PC-3 (cell line): Measurements from ENCODE around the gene PAMR1. TPM values are rescaled to one million over a fixed set of nuclear protein-coding genes. Genes with fewer than 3 reads are reported as not detected.

Experiments
- ATAC-seq: fragments of 200-7000 bp; cut with Tn5 transposase; 2 replicates; pipeline ENCODE4 v1.9.1; 2020; ENCODE audit warnings: mild to moderate bottlenecking, moderate library complexity
- BruUV-seq: library from RNA; stranded (reverse); fragments of 400-500 nt; replicated peaks from 2 replicates; lab custom pipeline; 2021; lab: Mats Ljungman, UMichigan
- CTCF ChIA-PET: fragments of 300-600 bp; sonication (Branson Sonifier 250); formaldehyde crosslinking; loops from one replicate; lab custom pipeline; 2022; ENCODE audit warnings: antibody characterized with exemption; lab: Charles Lee
- POLR2A ChIA-PET: fragments of 300-600 bp; sonication (Branson Sonifier 250); formaldehyde crosslinking; loops from one replicate; lab custom pipeline; 2022; ENCODE audit warnings: antibody characterized with exemption; ENCODE audit not compliant: unreplicated experiment; lab: Charles Lee
- DNase-seq: peaks from one replicate; pipeline ENCODE4 v3.0.0-alpha.2; 2015
- H2AFZ ChIP-seq: fragments of 300-600 bp; sonication (generic); 2 replicates; pipeline ENCODE4 v1.6.0; 2016; ENCODE audit warnings: antibody characterized with exemption, low read length
- H3F3A ChIP-seq: fragments of 300-600 bp; sonication (generic); one replicate; pipeline ENCODE4 v1.6.0; 2017; ENCODE audit warnings: antibody characterized with exemption, low read length, control low read depth, mild to moderate bottlenecking; ENCODE audit not compliant: unreplicated experiment
- H3K27ac ChIP-seq: fragments of 300-600 bp; sonication (generic); 2 replicates; pipeline ENCODE4 v1.5.1; 2016; ENCODE audit warnings: mild to moderate bottlenecking, low read length
- H3K27me3 ChIP-seq: fragments of 300-600 bp; sonication (generic); 2 replicates; pipeline ENCODE4 v1.6.1; 2016; ENCODE audit warnings: low read length, mixed read lengths
- H3K36me3 ChIP-seq: fragments of 300-600 bp; sonication (generic); 2 replicates; pipeline ENCODE4 v1.6.1; 2016; ENCODE audit warnings: low read depth, mixed run types, low read length, mixed read lengths
- H3K4me1 ChIP-seq: fragments of 300-600 bp; sonication (generic); 2 replicates; pipeline ENCODE4 v1.5.1; 2016; ENCODE audit warnings: low read length; ENCODE audit not compliant: insufficient read depth
- H3K4me2 ChIP-seq: fragments of 300-600 bp; sonication (generic); 2 replicates; pipeline ENCODE4 v1.6.0; 2016; ENCODE audit warnings: low read length
- H3K4me3 ChIP-seq: fragments of 300-600 bp; sonication (generic); 2 replicates; pipeline ENCODE4 v1.5.1; 2016; ENCODE audit warnings: mild to moderate bottlenecking, low read length, mixed read lengths
- H3K79me2 ChIP-seq: fragments of 300-600 bp; sonication (generic); 2 replicates; pipeline ENCODE4 v1.6.1; 2017; ENCODE audit warnings: low read length, mixed read lengths
- H3K9ac ChIP-seq: fragments of 300-600 bp; sonication (generic); 2 replicates; pipeline ENCODE4 v1.6.0; 2016; ENCODE audit warnings: mild to moderate bottlenecking, low read length
- H3K9me2 ChIP-seq: fragments of 300-600 bp; sonication (generic); replicated peaks from 2 replicates; pipeline ENCODE4 v1.6.1; 2016; ENCODE audit warnings: mixed run types, low read length, mixed read lengths
- H3K9me3 ChIP-seq: fragments of 300-600 bp; sonication (generic); 2 replicates; pipeline ENCODE4 v1.6.1; 2016; ENCODE audit warnings: low read length, mixed read lengths
- H4K20me1 ChIP-seq: fragments of 300-600 bp; sonication (generic); 2 replicates; pipeline ENCODE4 v1.6.1; 2016; ENCODE audit warnings: low read length, mixed read lengths
- EZH2 ChIP-seq: fragments of 300-600 bp; sonication (generic); IDR thresholded peaks from one replicate; pipeline ENCODE4 v1.6.1; 2017; ENCODE audit warnings: antibody characterized with exemption, mild to moderate bottlenecking, low read length; ENCODE audit not compliant: unreplicated experiment
- EZH2phosphoT487 ChIP-seq: fragments of 300-600 bp; sonication (generic); IDR thresholded peaks from 2 replicates; pipeline ENCODE4 v1.6.1; 2018; ENCODE audit warnings: mild to moderate bottlenecking, antibody characterized with exemption, low read length, borderline replicate concordance
- intact Hi-C: fragments of 100-400 bp; cut with micrococcal nuclease; formaldehyde crosslinking; loops from 2 replicates; pipeline ENCODE4 v1.9.0; 2023
- total RNA-seq: library from RNA; depleted of rRNA; stranded (reverse); fragments of >200 nt; gene quantifications from 2 replicates; pipeline ENCODE4 v1.2.3, GENCODE V29; 2014
- TF ChIP-seq, protein P1 (sequence below): fragments of 300-600 bp; sonication (generic); conservative IDR thresholded peaks from 2 replicates; pipeline ENCODE4 v1.5.1; 2017; ENCODE audit warnings: antibody characterized with exemption, low read depth, mild to moderate bottlenecking, low read length

The PAMR1 gene
- total RNA-seq, 1 experiment from 2014 or later = not detected

DNA sequence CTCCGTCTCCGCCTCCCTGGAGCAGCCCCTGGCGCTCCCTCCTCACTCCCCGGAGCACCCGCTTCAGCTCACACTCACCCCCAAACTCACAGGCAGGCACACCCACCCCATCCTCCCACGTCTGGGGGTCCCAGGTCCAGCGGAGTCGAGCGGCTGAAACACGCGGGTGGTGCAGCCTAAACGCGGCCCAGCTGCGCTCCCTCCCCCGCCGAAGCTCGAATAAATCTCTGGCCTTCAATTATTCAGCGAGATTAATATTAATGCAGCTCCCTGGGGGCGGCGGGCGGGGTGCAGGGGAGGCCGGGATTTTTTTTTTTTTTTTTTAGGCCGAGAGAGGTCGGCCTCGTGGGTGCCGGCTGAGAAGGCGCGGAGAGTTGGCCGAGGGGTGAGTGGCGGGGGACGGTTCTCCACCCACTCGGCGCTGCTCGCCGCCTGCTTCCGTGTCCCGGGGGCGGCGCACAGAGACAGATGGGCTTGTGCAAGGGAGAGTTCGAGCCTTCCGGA lies 105.5 kb downstream of the PAMR1 start:
- Histone ChIP-seq H3K27me3 (peaks cover 99% of the 10 kb centered on the region), H3K27ac (no peak overlapping the region), H3K9me3 (no peaks in the 10 kb centered on the region), H3K4me3 (peak overlapping the region; percentile 59; the same call in 1 of the 2 replicates), H2AFZ (0 out of 2 replicates have a peak overlapping the region, but pooled peaks have one; percentile 45), H3F3A (no peaks in the 10 kb centered on the region), H3K36me3 (no peaks in the 10 kb centered on the region), H3K9ac (no peak overlapping the region), H3K4me2 (peak overlapping the region; percentile 81), H3K9me2 (no peaks in the 10 kb centered on the region), H3K79me2 (no peaks in the 10 kb centered on the region), H3K4me1 (0 out of 2 replicates have a peak, but pooled peaks cover 3% of the 10 kb centered on the region), H4K20me1 (no peaks in the 10 kb centered on the region)
- DNase-seq (no peak), ATAC-seq (no peak)
- no TSS peak for BruUV-seq
- CTCF ChIA-PET = no interaction called here
- intact Hi-C loops = no loop called here
- no peak for TF ChIP-seq EZH2phosphoT487
- TF ChIP-seq EZH2 = no peak
- TF ChIP-seq, protein P1, sequence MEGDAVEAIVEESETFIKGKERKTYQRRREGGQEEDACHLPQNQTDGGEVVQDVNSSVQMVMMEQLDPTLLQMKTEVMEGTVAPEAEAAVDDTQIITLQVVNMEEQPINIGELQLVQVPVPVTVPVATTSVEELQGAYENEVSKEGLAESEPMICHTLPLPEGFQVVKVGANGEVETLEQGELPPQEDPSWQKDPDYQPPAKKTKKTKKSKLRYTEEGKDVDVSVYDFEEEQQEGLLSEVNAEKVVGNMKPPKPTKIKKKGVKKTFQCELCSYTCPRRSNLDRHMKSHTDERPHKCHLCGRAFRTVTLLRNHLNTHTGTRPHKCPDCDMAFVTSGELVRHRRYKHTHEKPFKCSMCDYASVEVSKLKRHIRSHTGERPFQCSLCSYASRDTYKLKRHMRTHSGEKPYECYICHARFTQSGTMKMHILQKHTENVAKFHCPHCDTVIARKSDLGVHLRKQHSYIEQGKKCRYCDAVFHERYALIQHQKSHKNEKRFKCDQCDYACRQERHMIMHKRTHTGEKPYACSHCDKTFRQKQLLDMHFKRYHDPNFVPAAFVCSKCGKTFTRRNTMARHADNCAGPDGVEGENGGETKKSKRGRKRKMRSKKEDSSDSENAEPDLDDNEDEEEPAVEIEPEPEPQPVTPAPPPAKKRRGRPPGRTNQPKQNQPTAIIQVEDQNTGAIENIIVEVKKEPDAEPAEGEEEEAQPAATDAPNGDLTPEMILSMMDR = no peak
- POLR2A ChIA-PET = no interaction called here

DNA sequence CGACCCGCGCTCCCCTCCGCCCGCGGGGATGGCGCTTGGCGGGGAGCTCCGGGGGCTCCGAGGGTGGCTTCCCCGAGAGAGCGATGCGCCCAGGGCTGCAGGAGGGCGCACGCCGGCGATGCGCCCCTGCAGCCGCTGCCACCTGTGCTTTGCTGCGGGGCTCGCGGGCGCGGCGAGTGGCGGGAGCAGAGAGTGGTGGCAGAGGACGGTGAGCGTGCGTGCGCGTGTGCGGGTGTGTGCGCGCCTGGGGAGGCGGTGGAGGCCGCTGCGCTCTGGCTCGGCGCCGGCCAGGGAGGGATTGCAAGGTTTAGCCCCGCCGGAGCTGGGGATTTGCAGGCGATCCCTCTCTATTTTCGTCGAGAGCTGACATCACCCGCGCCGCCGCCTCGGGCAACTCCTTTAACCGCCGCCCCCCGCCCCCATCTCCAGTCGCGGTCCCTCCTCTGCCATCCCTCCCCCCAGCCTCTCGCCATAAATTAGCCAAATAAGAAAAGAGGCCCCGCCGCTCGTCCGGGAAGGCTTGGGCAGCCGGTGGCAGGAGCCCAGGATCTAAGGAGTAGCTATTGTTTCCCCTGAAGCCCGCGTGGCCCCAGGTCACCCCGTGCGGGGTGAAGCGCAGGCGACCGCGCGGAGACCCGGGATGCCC lies 106.1 kb downstream of the PAMR1 start, which contains the start of gene SLC1A2:
Gene SLC1A2, minus strand, starts transcription at position 375 of the 646 bp plus-strand sequence. CDS start 592 bp downstream, outside the sequence.
- ChIA-PET CTCF (no interaction called here), POLR2A (no interaction called here)
- no peaks in the 10 kb centered on the region for H3K36me3 ChIP-seq
- H3K4me3 ChIP-seq = peak within 1 kb of the TSS; percentile 59
- no peaks in the 10 kb centered on the region for H3K79me2 ChIP-seq
- peak; percentile 51; the same call in 1 of the 2 replicates for ATAC-seq
- no peak within 1 kb of the TSS for H3K9ac ChIP-seq
- H4K20me1 ChIP-seq = no peaks in the 10 kb centered on the region
- H3K27me3 ChIP-seq = peaks cover 99% of the 10 kb centered on the region
- TF ChIP-seq EZH2phosphoT487 = no peak
- H3K27ac ChIP-seq = no peak within 1 kb of the TSS
- H3K4me2 ChIP-seq = peak within 1 kb of the TSS; percentile 81
- intact Hi-C loops = no loop called here
- H2AFZ ChIP-seq = peak within 1 kb of the TSS; percentile 45; the same call in 1 of the 2 replicates
- no peaks in the 10 kb centered on the region for H3F3A ChIP-seq
- no peaks in the 10 kb centered on the region for H3K9me2 ChIP-seq
- H3K9me3 ChIP-seq = no peaks in the 10 kb centered on the region
- H3K4me1 ChIP-seq = 0 out of 2 replicates have a peak, but pooled peaks cover 3% of the 10 kb centered on the region
- no TSS peak for BruUV-seq
- DNase-seq = no peak

DNA sequence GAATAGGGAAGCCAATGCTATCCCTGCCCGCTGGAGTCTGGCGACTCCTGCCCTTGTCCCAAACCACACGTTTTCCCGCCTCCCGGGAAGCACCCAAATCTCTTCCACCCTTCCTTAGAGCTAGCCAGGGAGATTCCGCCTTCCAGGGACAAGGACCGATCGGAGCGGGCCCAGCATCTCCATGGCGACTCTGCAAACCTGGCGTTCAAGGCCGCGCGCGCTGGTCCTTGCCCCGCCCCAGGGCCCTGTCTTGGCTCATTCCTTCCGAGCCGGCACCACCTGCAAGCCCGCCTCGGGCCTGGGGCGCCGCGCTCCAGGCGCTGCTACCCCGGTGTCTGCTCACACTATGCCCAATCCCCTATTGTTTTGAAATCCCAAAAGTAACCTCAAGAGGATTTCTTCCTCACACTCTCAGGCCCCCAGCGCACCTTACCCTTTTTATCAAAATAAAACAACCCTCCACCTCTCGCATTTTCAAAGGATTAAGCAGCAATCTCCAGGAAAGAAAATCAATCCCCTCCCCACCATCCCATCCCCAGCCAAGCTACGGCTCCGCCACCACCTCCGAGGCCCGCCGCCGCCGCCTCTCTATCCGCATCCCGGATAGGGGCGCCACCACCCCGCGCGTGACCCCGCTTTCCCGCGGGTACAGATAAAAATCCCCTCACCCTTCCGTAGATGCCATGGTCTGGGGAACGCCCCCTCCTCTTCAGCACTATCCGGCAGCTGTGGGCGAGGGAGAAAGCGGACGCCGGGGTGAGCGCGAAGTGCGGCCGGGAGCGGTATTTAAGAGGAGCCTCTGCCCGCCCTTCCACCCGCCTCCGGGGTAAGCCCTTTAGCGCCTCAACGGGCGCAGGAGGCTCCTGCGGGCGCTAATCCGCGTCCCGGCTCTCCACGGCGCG lies 106.9 kb downstream of the PAMR1 start:
- Histone ChIP-seq H3K4me3 (peak overlapping the region; percentile 59), H3K4me2 (peak overlapping the region; percentile 81), H3K79me2 (no peaks in the 10 kb centered on the region), H4K20me1 (no peaks in the 10 kb centered on the region), H3K9me3 (no peaks in the 10 kb centered on the region), H3K9ac (no peak overlapping the region), H2AFZ (peak overlapping the region; percentile 45; the same call in 1 of the 2 replicates), H3K4me1 (0 out of 2 replicates have a peak, but pooled peaks cover 3% of the 10 kb centered on the region), H3K27ac (no peak overlapping the region), H3K9me2 (no peaks in the 10 kb centered on the region), H3F3A (no peaks in the 10 kb centered on the region), H3K36me3 (no peaks in the 10 kb centered on the region), H3K27me3 (peaks cover 93% of the 10 kb centered on the region)
- ATAC-seq = peak; percentile 38; the same call in 1 of the 2 replicates
- TF ChIP-seq EZH2 (peak; percentile 89), EZH2phosphoT487 (peak; percentile 62; the same call in 1 of the 2 replicates)
- TF ChIP-seq, protein P1 = no peak
- ChIA-PET CTCF (interaction anchor here (0.7 kb wide), 1 partner anchor 494 kb away, joined by 4 read pairs; no protein-coding TSS in a partner anchor), POLR2A (no interaction called here)
- no peak for DNase-seq
- intact Hi-C loops = no loop called here
- BruUV-seq = no TSS peak
